CD8-positive, alpha-beta memory T cell (primary cell): Measurements from ENCODE around the gene PAPOLB. TPM values are rescaled to one million over a fixed set of nuclear protein-coding genes. Genes with fewer than 3 reads are reported as not detected.

Experiments used
- CTCF ChIA-PET: fragments of 350-600 bp; sonication (Branson Sonifier 250); formaldehyde crosslinking; loops from one replicate; lab custom pipeline; 2021; ENCODE audit warnings: antibody characterized with exemption; lab: Charles Lee
- POLR2A ChIA-PET: fragments of 350-600 bp; sonication (Branson Sonifier 250); formaldehyde crosslinking; loops from one replicate; lab custom pipeline; 2021; ENCODE audit warnings: antibody characterized with exemption; lab: Charles Lee
- DNase-seq, 5 donors: peaks; one replicate each; pipeline versions ENCODE4 v3.0.0 to v3.0.0-alpha.2; 2020 to 2022; ENCODE audit warnings: mixed read lengths in 1 of 5
- H3K27ac ChIP-seq: one replicate; pipeline ENCODE4 v1.7.0; 2013; ENCODE audit warnings: low read depth, mild to moderate bottlenecking, low read length, moderate library complexity
- H3K27me3 ChIP-seq: 2 replicates; pipeline ENCODE4 v1.7.0; 2013; ENCODE audit warnings: low read length, mild to moderate bottlenecking; ENCODE audit not compliant: insufficient read depth, poor library complexity, severe bottlenecking
- H3K36me3 ChIP-seq: 2 replicates; pipeline ENCODE4 v1.7.0; 2013; ENCODE audit warnings: mild to moderate bottlenecking, low read length, moderate library complexity; ENCODE audit not compliant: insufficient read depth
- H3K4me1 ChIP-seq: 2 replicates; pipeline ENCODE4 v1.7.0; 2013; ENCODE audit warnings: mild to moderate bottlenecking, low read length, moderate library complexity; ENCODE audit not compliant: insufficient read depth
- H3K4me3 ChIP-seq: 2 replicates; pipeline ENCODE4 v1.7.0; 2013; ENCODE audit warnings: mild to moderate bottlenecking, low read length
- H3K9me3 ChIP-seq: 2 replicates; pipeline ENCODE4 v1.7.0; 2013; ENCODE audit warnings: mild to moderate bottlenecking, low read length
- H3K27ac Mint-ChIP-seq, 8 donors: one replicate each; pipeline ENCODE4 v1.8.0; 2020 to 2021; ENCODE audit warnings: mixed read lengths in 8 of 8, mild to moderate bottlenecking in 6 of 8, inconsistent platforms in 3 of 8, moderate library complexity in 3 of 8
- H3K27me3 Mint-ChIP-seq, 2 donors: one replicate each; pipeline ENCODE4 v1.8.0; 2020 to 2021; ENCODE audit warnings: mixed read lengths in 2 of 2, mild to moderate bottlenecking in 1 of 2, moderate library complexity in 1 of 2
- H3K36me3 Mint-ChIP-seq, 3 donors: one replicate each; pipeline ENCODE4 v1.8.0; 2020 to 2021; ENCODE audit warnings: mixed read lengths in 3 of 3, inconsistent platforms in 1 of 3, mild to moderate bottlenecking in 1 of 3
- H3K4me1 Mint-ChIP-seq, 3 donors: one replicate each; pipeline ENCODE4 v1.8.0; 2020 to 2021; ENCODE audit warnings: mixed read lengths in 3 of 3, inconsistent platforms in 1 of 3, mild to moderate bottlenecking in 1 of 3
- H3K4me3 Mint-ChIP-seq, 7 donors: one replicate each; pipeline ENCODE4 v1.8.0; 2020 to 2021; ENCODE audit warnings: mixed read lengths in 7 of 7, mild to moderate bottlenecking in 6 of 7, moderate library complexity in 4 of 7, inconsistent platforms in 2 of 7
- H3K9me3 Mint-ChIP-seq, 5 donors: one replicate each; pipeline ENCODE4 v1.8.0; 2020 to 2022; ENCODE audit warnings: mixed read lengths in 5 of 5, mild to moderate bottlenecking in 3 of 5, moderate library complexity in 2 of 5, inconsistent platforms in 1 of 5
- polyA plus RNA-seq: library from polyadenylated mRNA; unstranded; fragments of 300-500 nt; fragmentation: Illumina TruSeq; gene quantifications from one replicate; pipeline ENCODE4 v1.2.3, GENCODE V29; 2021
- total RNA-seq, 2 experiments: library from RNA; stranded (reverse); gene quantifications; one replicate each; pipeline ENCODE4 v1.2.3, GENCODE V29; 2021

PAPOLB gene
- total RNA-seq (not detected), polyA plus RNA-seq (not detected)

GRCh38 chr7:4861673-4862072 lies at the start of gene PAPOLB:
Gene PAPOLB, minus strand, starts transcription at chr7:4862030. Its CDS starts 220 bp downstream, at chr7:4861810.
- H3K27me3 Mint-ChIP-seq, result peaks cover 20 to 81% of the 10 kb centered on the region in 2 donors
- POLR2A ChIA-PET, result no interaction called here
- no peak within 1 kb of the TSS for H3K4me3 ChIP-seq
- DNase-seq, result peak in 3 of 5 donors; percentile 32 to 51 (median 44)
- H3K9me3 Mint-ChIP-seq, result peaks cover 0 to 15% (median 4%) of the 10 kb centered on the region in 5 donors
- CTCF ChIA-PET, result no interaction called here
- H3K9me3 ChIP-seq, result no peaks in the 10 kb centered on the region
- no peaks in the 10 kb centered on the region for H3K36me3 ChIP-seq
- H3K4me1 Mint-ChIP-seq, result peaks cover 0 to 5% (median 0%) of the 10 kb centered on the region in 3 donors
- H3K27me3 ChIP-seq, result peaks cover 6% of the 10 kb centered on the region
- no peaks in the 10 kb centered on the region for H3K4me1 ChIP-seq
- H3K27ac Mint-ChIP-seq, result peak within 1 kb of the TSS in 2 of 8 donors; percentile 43 to 83
- peaks cover 0 to 2% (median 0%) of the 10 kb centered on the region in 3 donors for H3K36me3 Mint-ChIP-seq
- peak within 1 kb of the TSS; percentile 16 to 79 (median 63) for H3K4me3 Mint-ChIP-seq
- H3K27ac ChIP-seq, result no peak within 1 kb of the TSS

GRCh38 chr7:4911111-4911828 lies 49.4 kb upstream of the PAPOLB start:
- no peak overlapping the region for H3K27ac ChIP-seq
- peaks cover 0 to 2% (median 0%) of the 10 kb centered on the region in 5 donors for H3K9me3 Mint-ChIP-seq
- H3K4me1 ChIP-seq, result no peaks in the 10 kb centered on the region
- no peak overlapping the region for H3K4me3 ChIP-seq
- no peak overlapping the region for H3K4me3 Mint-ChIP-seq
- H3K4me1 Mint-ChIP-seq, result no peaks in the 10 kb centered on the region
- POLR2A ChIA-PET, result no interaction called here
- no peaks in the 10 kb centered on the region for H3K36me3 Mint-ChIP-seq
- H3K36me3 ChIP-seq, result no peaks in the 10 kb centered on the region
- H3K27me3 ChIP-seq, result no peaks in the 10 kb centered on the region
- H3K27me3 Mint-ChIP-seq, result peaks cover 5 to 8% of the 10 kb centered on the region in 2 donors
- H3K9me3 ChIP-seq, result no peaks in the 10 kb centered on the region
- CTCF ChIA-PET, result no interaction called here
- DNase-seq, result no peak
- H3K27ac Mint-ChIP-seq, result no peak overlapping the region

DNA sequence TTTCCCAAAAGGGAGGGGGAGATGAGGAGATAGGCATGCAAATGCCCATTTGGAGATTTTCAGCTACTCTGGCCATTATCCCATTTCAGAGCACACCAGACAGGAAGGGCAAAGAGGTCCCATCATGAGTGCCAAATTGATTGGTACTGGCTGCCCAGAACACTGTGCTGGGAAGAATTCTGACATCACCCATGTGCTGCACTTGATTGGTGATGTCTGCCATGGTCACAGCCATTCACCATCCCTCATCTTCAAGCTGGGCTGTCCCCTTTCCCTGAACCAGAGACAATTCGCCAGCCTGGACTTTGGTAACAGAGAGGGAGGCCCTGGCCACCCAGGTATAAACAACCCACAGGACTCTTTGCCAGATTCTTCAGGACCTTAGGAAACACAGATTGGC lies 44.9 kb upstream of the PAPOLB start:
- H3K27ac ChIP-seq, result no peak overlapping the region
- peaks cover 0 to 2% (median 0%) of the 10 kb centered on the region in 5 donors for H3K9me3 Mint-ChIP-seq
- H3K4me3 Mint-ChIP-seq, result no peak overlapping the region
- no peak overlapping the region for H3K27ac Mint-ChIP-seq
- no peaks in the 10 kb centered on the region for H3K36me3 Mint-ChIP-seq
- CTCF ChIA-PET, result no interaction called here
- H3K4me3 ChIP-seq, result no peak overlapping the region
- no peaks in the 10 kb centered on the region for H3K9me3 ChIP-seq
- no peaks in the 10 kb centered on the region for H3K27me3 ChIP-seq
- peaks cover 9 to 10% of the 10 kb centered on the region in 2 donors for H3K27me3 Mint-ChIP-seq
- no peaks in the 10 kb centered on the region for H3K36me3 ChIP-seq
- no peaks in the 10 kb centered on the region for H3K4me1 ChIP-seq
- POLR2A ChIA-PET, result no interaction called here
- no peak for DNase-seq
- no peaks in the 10 kb centered on the region for H3K4me1 Mint-ChIP-seq

GRCh38 chr7:4905171-4905570 lies 43.3 kb upstream of the PAPOLB start:
- Histone ChIP-seq H3K9me3 (no peaks in the 10 kb centered on the region), H3K4me3 (no peak overlapping the region), H3K27me3 (no peaks in the 10 kb centered on the region), H3K4me1 (no peaks in the 10 kb centered on the region), H3K27ac (no peak overlapping the region), H3K36me3 (no peaks in the 10 kb centered on the region)
- ChIA-PET CTCF (no interaction called here), POLR2A (no interaction called here)
- Mint-ChIP-seq H3K4me3 (no peak overlapping the region), H3K9me3 (peaks cover 0 to 2% (median 0%) of the 10 kb centered on the region in 5 donors), H3K4me1 (no peaks in the 10 kb centered on the region), H3K36me3 (no peaks in the 10 kb centered on the region), H3K27ac (peak overlapping the region in 1 of 8 donors; percentile 20), H3K27me3 (peaks cover 7 to 13% of the 10 kb centered on the region in 2 donors)
- no peak for DNase-seq

- H3K4me3 Mint-ChIP-seq, result no peak overlapping the region
- ChIA-PET CTCF (no interaction called here), POLR2A (no interaction called here)
- DNase-seq, result no peak
- H3K27me3 Mint-ChIP-seq, result peaks cover 9 to 15% of the 10 kb centered on the region in 2 donors
- H3K36me3 ChIP-seq, result no peaks in the 10 kb centered on the region
- peaks cover 0 to 4% (median 0%) of the 10 kb centered on the region in 5 donors for H3K9me3 Mint-ChIP-seq
- H3K27me3 ChIP-seq, result no peaks in the 10 kb centered on the region
- H3K4me1 ChIP-seq, result no peaks in the 10 kb centered on the region
- no peak overlapping the region for H3K4me3 ChIP-seq
- H3K4me1 Mint-ChIP-seq, result no peaks in the 10 kb centered on the region
- peak overlapping the region in 1 of 8 donors; percentile 74 for H3K27ac Mint-ChIP-seq
- H3K9me3 ChIP-seq, result no peaks in the 10 kb centered on the region
- no peak overlapping the region for H3K27ac ChIP-seq
- no peaks in the 10 kb centered on the region for H3K36me3 Mint-ChIP-seq
These were observed 42.5 kb upstream of the PAPOLB start for GRCh38 chr7:4904346-4904745.

DNA sequence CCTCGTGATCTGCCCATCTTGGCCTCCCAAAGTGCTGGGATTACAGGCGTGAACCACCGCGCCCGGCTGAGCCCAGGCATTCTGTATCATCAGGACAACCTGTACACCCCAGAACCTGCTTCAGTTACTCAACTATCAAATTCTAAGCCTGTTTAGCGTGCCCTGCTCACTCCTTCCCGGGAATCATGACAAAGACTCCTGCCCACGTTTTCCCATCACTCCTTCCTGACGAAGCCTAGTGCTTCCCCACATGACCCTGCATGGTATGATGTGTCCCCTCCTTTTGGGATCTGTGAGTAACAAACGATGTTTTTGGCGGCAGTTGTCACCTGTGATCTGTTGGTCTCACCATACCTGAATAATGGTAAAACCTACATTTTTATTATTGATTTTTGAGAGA lies 33.9 kb upstream of the PAPOLB start:
- H3K27ac Mint-ChIP-seq, result no peak overlapping the region

GRCh38 chr7:4894482-4894881 lies 32.7 kb upstream of the PAPOLB start:
- no peak for DNase-seq
- Histone ChIP-seq H3K36me3 (no peaks in the 10 kb centered on the region), H3K9me3 (no peaks in the 10 kb centered on the region), H3K27me3 (no peaks in the 10 kb centered on the region), H3K27ac (no peak overlapping the region), H3K4me1 (no peaks in the 10 kb centered on the region), H3K4me3 (no peak overlapping the region)
- Mint-ChIP-seq H3K9me3 (peaks cover 0 to 4% (median 0%) of the 10 kb centered on the region in 5 donors), H3K27ac (no peak overlapping the region), H3K4me3 (no peak overlapping the region), H3K27me3 (peaks cover 10 to 26% of the 10 kb centered on the region in 2 donors), H3K4me1 (no peaks in the 10 kb centered on the region), H3K36me3 (peaks cover 0 to 3% (median 0%) of the 10 kb centered on the region in 3 donors)
- ChIA-PET POLR2A (interaction anchor here (0.5 kb wide), 1 partner anchor 137 kb away, joined by 4 read pairs; no protein-coding TSS in a partner anchor), CTCF (no interaction called here)

More for the DNA sequence above, 33.9 kb upstream of the PAPOLB start:
- H3K27me3 ChIP-seq, result no peaks in the 10 kb centered on the region
- POLR2A ChIA-PET, result no interaction called here
- CTCF ChIA-PET, result no interaction called here
- no peak overlapping the region for H3K4me3 Mint-ChIP-seq
- H3K4me3 ChIP-seq, result no peak overlapping the region
- H3K27me3 Mint-ChIP-seq, result peaks cover 15 to 24% of the 10 kb centered on the region in 2 donors
- H3K9me3 ChIP-seq, result no peaks in the 10 kb centered on the region
- no peak overlapping the region for H3K27ac ChIP-seq
- no peaks in the 10 kb centered on the region for H3K36me3 ChIP-seq
- no peak for DNase-seq
- peaks cover 0 to 3% (median 0%) of the 10 kb centered on the region in 3 donors for H3K36me3 Mint-ChIP-seq
- H3K4me1 Mint-ChIP-seq, result no peaks in the 10 kb centered on the region
- H3K9me3 Mint-ChIP-seq, result peaks cover 0 to 5% (median 0%) of the 10 kb centered on the region in 5 donors
- H3K4me1 ChIP-seq, result no peaks in the 10 kb centered on the region

- ChIA-PET CTCF (no interaction called here), POLR2A (interaction anchor here (0.5 kb wide), 1 partner anchor 138 kb away, joined by 4 read pairs; no protein-coding TSS in a partner anchor)
- Mint-ChIP-seq H3K4me3 (no peak overlapping the region), H3K27ac (no peak overlapping the region), H3K36me3 (peaks cover 0 to 3% (median 0%) of the 10 kb centered on the region in 3 donors), H3K4me1 (no peaks in the 10 kb centered on the region), H3K27me3 (peaks cover 10 to 30% of the 10 kb centered on the region in 2 donors), H3K9me3 (peaks cover 0 to 4% (median 0%) of the 10 kb centered on the region in 5 donors)
- H3K4me1 ChIP-seq, result no peaks in the 10 kb centered on the region
- H3K9me3 ChIP-seq, result no peaks in the 10 kb centered on the region
- no peak for DNase-seq
- H3K27me3 ChIP-seq, result no peaks in the 10 kb centered on the region
- no peak overlapping the region for H3K27ac ChIP-seq
- no peak overlapping the region for H3K4me3 ChIP-seq
- H3K36me3 ChIP-seq, result no peaks in the 10 kb centered on the region
These were observed 32.2 kb upstream of the PAPOLB start for GRCh38 chr7:4893929-4894475.
